Measurements from ENCODE around the gene PACRG. TPM values are rescaled to one million over a fixed set of nuclear protein-coding genes. Genes with fewer than 3 reads are reported as not detected.
"Not testable (repeated sequence)": the region's sequence is repeated elsewhere in the genome, so short reads cannot be mapped to it uniquely, and the experiment has no call there.

Gene PACRG
- 1 to 10 TPM; 5.6 to 6.9 (median 6.4) TPM for polyA plus RNA-seq (ENCODE audit: insufficient read depth in 1 of 5, insufficient read length in 5 of 5, low replicate concordance in 1 of 5)
- long read RNA-seq, donor 1, partial matches to known transcripts: 0 of 2 reads
- long read RNA-seq, donor 1, other reads (novel, unspliced or antisense): 0 of 2 reads
- long read RNA-seq, donor 2, partial matches to known transcripts: 0 of 1 reads
- long read RNA-seq, donor 2, other reads (novel, unspliced or antisense): 0 of 1 reads
- long read RNA-seq, donor 3, partial matches to known transcripts: 0 of 3 reads
- long read RNA-seq, donor 3, other reads (novel, unspliced or antisense): 0 of 3 reads
- long read RNA-seq, donor 4: 0 reads
- long read RNA-seq, donor 5, partial matches to known transcripts: 0 of 1 reads
- long read RNA-seq, donor 5, other reads (novel, unspliced or antisense): 0 of 1 reads
- long read RNA-seq, donor 6, partial matches to known transcripts: 5 of 9 reads
- long read RNA-seq, donor 6, other reads (novel, unspliced or antisense): 0 of 9 reads
- long read RNA-seq, donor 7, partial matches to known transcripts: 0 of 1 reads
- long read RNA-seq, donor 7, other reads (novel, unspliced or antisense): 0 of 1 reads
- long read RNA-seq, donor 8: 0 reads

GRCh38 chr6:162727322-162728182 is at the start of gene PACRG, which contains the start of gene PRKN:
TSS of gene PACRG (plus strand) at chr6:162727974.
TSS of gene PRKN (minus strand) at chr6:162727766.
- DNase-seq: peak; percentile 99

DNA sequence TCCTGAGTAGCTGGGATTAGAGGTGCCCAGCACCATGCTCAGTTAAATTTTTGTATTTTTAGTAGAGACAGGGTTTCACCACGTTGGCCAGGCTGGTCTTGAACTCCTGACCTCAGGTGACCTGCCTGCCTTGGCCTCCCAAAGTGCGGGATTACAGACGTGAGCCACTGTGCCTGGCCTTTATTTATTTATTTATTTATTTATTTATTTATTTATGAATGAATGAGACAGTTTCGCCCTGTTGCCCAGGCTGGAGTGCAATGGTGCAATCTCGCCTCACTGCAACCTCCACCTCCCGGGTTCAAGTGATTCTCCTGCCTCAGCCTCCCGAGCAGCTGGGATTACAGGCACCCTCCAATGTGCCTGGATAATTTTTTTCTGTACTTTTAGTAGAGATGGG is 48.9 kb upstream of the PACRG start:
- not testable (repeated sequence) for DNase-seq

- DNase-seq: no peak
These were observed 48.1 kb upstream of the PACRG start for GRCh38 chr6:162679681-162680080.

DNA sequence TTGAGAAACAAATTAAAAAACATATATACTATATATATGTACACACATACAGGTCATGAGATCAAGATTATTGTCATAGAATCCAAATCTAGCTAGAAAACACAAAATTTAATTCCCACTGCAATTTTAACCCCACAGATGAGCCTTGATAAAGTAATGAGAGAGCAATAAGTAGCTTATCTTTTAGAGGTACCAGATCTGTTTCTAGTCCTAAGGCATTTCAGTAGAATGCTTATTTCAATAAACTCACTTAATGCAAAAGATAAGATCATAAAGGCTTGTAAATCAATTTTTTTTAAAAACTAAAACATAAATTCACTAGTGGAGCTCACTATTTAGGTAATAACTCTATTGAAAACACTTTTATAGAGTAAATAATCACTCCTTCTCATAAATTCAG is 47.4 kb upstream of the PACRG start:
- DNase-seq: no peak

DNA sequence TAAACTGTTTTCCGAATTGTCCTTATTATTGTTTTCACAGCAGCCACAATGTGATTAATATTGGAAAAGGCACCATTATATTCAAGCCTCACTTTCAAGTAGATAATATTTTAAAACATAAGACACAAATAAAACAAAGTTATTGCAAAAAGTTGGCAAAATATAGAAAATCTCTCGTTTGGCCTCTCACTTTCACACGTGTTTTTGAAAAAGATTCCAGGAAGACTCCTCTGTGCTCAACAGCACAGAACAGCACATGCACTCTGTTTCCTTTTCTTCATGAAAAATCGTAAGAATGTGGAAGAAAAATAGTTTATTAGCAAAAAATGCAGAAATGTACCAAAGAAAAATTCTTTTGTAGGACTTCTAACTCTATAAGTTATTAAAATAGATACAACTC is 46.9 kb upstream of the PACRG start:
- no peak for DNase-seq

DNA sequence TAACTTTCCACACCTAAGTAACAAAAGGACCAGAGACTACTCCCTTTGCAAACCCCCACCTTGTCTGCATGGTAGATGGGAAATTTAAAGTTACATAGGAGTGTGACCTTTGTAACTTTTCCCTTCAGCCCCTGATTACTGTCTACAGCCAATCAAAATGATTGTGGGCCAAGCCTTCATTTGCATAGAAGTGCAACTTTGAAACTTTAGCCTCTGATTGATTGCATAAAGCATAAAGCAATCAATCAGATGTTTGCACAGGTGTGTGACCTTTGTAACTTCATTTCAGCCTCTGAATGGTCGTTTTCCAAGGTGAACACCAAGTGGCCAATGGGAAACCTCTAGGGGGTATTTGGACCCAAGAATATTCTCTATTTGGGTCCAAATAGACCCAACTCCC is 46.3 kb upstream of the PACRG start:
- no peak for DNase-seq

DNA sequence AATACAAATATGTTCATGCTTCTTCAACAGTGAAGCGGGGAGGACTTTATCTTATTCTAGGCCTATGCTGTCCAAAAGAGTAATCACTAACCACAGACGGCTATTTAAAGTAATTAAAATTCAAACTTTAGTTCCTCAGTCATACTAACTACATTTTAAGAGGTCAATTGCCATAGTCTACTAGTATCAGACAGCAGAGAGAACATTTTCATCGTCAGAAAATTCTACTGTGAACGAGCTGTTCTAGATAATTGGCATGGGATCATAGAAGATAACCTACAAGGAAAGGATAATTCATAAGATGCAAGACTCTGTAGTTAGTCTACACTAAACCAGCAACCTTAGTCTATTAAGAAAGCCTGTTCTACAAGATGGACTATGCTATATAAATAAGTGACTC is 44.6 kb upstream of the PACRG start:
- peak in 1 of 2 donors; percentile 27 for DNase-seq

- DNase-seq: no peak
These were observed 43.7 kb upstream of the PACRG start for GRCh38 chr6:162684052-162684451.

DNA sequence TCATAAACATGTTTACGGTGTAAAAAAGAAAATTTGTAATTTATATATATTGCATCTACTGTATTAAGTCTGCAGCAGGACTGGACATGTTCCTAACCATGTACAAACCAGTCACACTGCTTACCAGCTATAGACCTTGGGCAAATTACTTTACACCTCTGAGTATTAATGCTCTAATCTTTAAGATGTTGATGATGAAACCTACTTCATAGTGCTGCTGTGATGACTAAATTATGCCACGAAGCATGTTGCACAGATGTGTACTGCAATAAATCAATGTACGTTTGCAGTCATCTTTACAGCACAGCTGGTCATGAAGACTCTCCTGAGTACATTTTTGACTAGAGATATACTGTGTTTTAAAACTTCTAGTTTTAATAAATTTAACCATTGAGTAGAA is 42.8 kb upstream of the PACRG start:
- DNase-seq: no peak

- no peak for DNase-seq
These were observed 42.2 kb upstream of the PACRG start for GRCh38 chr6:162685586-162685985.

- no peak for DNase-seq
These were observed 38.9 kb upstream of the PACRG start for GRCh38 chr6:162688751-162689345.

- no peak for DNase-seq
These were observed 37.6 kb upstream of the PACRG start for GRCh38 chr6:162690158-162690557.

DNA sequence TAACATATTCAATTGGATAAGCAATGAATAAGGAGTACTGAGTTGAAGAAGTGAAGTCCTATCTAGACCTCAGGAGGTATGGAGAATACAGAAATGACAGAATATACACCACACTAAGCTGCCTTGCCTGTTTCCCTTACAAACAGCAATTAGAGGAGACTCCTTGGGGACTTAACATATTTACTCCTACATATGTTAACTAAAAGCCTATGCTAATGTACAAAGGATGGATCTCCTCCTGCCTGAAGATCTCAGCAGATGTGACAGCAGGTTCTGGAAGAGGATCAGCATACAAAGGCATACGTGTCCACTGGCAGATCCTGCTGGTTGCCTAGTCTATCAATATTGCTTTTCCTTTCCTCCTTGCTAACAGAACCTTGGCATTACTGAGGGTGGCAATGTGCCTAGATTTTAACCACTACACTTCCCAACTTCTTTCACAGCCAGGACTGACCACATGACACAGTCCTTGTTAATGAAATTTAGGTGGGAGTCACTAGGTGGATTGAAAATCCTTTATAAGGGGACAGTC is 29.8 kb upstream of the PACRG start:
- no peak for DNase-seq

- DNase-seq: no peak
These were observed 29.3 kb upstream of the PACRG start for GRCh38 chr6:162698440-162698839.

GRCh38 chr6:162699961-162700360 is 27.8 kb upstream of the PACRG start:
- no peak for DNase-seq

DNA sequence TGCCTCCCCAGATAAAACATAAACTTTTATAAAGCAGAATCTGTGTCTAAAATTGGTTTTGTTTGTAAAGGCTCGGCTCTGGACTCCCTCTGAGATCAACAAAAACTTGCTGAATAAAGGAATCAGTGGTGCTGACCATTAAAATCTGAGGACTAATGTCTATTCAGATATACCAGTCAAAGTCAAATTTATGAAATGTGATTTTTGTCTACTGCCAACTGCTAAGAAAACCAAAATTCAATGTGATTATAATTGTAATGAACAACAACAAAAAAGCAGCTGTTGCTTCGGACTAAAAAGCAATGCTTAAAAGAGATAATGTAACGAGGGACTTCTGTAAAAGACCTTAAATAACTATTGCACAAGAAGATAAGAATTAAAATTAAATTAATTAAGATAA is 26.8 kb upstream of the PACRG start:
- peak in 1 of 2 donors; percentile 36 for DNase-seq

DNA sequence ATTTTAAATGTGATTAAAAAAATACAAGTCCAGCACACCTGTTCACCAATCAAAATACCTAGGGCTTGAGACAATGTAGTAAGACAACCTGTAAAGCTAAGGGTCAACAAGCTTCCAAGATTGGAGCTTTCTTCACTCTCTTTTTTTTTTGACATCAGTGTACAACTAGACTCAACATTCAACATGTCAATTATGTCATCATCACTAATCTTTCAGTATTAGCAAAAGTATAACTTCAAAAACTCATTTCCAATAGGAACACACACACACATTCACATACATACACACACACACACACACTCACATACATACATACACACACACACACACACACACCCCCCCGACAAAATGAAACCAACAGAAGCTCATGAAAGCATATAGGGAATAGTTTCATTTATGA is 26.2 kb upstream of the PACRG start:
- no peak for DNase-seq

GRCh38 chr6:162702446-162702845 is 25.3 kb upstream of the PACRG start:
- DNase-seq: no peak

GRCh38 chr6:162704001-162704400 is 23.8 kb upstream of the PACRG start:
- no peak for DNase-seq

DNA sequence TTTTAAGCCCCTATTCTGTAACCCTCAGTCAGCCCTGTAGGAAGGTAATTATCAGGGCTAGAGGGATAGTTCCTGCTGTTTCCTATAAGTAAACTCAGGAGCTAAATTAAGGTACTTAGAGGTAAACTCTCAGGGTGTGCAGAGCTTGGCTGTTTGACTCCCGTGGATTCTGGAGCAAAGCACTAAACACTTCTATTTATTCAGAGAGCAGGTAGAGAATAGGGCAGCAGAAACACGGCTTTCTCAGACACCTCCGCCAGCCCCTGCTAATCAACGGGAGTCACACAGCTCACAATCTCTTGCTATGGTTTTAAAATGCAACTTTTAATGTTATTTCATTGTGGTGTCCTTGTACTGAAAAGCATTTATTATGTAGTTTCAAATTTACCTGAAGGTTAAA is 22.0 kb upstream of the PACRG start:
- DNase-seq: no peak

- peak; percentile 83 to 89 for DNase-seq
These were observed 21.5 kb upstream of the PACRG start for GRCh38 chr6:162706232-162706631.

- no peak for DNase-seq
These were observed 18.8 kb upstream of the PACRG start for GRCh38 chr6:162708971-162709370.

Measured in right lung (tissue), 10 donors.